HG02763 (cell line): ENCODE results near the gene ADARB1.
"Not testable (repeated sequence)": the region's sequence is repeated elsewhere in the genome, so short reads cannot be mapped to it uniquely, and the experiment has no call there.

Experiments
- ATAC-seq: cut with Tn5 transposase; IDR thresholded peaks from one replicate; pipeline ENCODE4 v1.9.1; 2021; ENCODE audit warnings: mild to moderate bottlenecking, moderate library complexity; ENCODE audit not compliant: unreplicated experiment

ADARB1 gene, protein sequence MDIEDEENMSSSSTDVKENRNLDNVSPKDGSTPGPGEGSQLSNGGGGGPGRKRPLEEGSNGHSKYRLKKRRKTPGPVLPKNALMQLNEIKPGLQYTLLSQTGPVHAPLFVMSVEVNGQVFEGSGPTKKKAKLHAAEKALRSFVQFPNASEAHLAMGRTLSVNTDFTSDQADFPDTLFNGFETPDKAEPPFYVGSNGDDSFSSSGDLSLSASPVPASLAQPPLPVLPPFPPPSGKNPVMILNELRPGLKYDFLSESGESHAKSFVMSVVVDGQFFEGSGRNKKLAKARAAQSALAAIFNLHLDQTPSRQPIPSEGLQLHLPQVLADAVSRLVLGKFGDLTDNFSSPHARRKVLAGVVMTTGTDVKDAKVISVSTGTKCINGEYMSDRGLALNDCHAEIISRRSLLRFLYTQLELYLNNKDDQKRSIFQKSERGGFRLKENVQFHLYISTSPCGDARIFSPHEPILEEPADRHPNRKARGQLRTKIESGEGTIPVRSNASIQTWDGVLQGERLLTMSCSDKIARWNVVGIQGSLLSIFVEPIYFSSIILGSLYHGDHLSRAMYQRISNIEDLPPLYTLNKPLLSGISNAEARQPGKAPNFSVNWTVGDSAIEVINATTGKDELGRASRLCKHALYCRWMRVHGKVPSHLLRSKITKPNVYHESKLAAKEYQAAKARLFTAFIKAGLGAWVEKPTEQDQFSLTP

DNA sequence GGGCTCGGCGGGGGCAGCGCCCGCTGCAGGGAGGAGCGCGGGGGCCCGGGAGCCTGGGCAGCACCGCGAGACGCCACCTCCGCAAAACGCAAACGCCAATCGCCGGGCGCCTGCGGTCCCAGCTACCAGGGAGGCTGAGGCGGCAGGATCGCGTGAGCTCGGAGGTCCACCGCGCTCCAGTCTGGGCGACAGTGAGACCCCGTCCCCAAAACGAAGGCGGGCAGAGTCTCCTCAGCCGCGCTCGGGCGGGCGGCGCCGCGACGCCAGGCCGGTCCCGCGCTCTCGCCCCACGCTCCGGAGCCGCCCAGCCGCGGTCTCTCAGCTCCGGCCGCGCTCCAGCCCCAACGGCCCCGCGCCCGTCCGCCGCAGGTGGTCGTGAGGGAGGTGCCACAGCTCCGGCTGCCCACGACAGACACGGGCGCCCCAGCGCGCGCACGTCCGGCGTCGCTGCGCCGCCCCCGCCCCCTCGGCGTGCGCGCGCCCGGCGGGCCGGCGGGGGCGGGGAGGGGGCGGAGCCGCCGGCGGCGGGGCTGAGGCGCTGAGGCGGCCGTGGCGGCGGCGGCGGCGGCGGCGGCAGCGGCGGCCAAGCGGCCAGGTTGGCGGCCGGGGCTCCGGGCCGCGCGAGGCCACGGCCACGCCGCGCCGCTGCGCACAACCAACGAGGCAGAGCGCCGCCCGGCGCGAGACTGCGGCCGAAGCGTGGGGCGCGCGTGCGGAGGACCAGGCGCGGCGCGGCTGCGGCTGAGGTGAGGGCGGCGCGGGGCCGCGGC, at the start of gene ADARB1:
Gene ADARB1 (plus strand): TSS at position 533 of the 770 bp plus-strand sequence. CDS start 97,077 bp downstream, outside the sequence.
- ATAC-seq: peak; percentile 71

DNA sequence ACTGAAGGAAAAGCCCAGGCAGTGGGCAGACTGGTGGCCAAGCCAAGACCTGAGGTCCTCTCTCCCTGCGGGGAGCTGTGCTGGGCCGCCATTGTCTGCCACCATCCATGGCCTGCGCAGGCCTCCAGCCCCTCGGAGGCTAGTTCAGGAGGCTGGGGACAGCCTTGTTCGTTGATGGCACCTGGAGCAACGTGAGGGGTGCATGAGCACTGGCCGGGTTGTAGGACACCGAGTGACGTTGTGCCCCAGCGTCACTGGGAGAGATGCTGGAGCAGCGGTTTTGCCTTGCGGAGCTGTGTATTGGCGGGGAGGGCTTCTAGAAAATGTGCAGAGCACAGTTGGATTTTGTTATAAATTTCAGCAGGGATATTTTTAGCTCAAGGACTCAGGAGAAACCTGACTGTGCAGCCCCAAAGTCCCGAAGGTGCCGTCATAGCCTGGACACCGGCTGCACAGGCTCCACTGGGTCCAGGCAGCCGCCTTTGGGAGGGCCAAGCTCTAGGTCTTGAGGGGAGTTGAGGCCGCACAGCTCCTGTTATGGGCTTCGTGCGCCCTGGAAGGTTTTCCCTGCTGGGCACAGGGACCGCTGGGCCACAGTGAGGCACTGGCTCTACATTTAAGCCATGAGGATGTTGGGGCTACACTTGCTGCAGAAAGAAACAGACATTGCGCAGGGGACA, 48.2 kb upstream of the ADARB1 start:
- no peak for ATAC-seq

DNA sequence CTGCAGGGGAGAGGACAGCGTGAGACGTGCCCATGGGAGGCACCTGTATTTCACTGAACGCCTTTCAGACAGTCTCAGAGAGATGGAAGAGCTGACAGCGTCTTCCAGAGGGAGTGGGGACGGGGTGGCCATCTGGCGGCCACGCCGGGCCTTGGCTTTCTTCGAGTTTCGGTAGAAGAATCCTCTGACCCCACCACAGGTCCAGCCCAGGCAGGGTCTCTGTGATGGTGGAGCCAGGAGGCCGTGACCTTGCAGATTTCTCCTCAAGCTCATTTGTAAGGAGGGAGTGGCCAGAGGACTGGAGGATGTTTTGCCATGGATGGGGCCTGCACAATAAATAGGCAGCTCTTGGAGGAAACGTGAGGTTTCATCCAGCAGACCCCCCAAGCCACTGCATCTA, 47.6 kb upstream of the ADARB1 start:
- ATAC-seq: no peak

DNA sequence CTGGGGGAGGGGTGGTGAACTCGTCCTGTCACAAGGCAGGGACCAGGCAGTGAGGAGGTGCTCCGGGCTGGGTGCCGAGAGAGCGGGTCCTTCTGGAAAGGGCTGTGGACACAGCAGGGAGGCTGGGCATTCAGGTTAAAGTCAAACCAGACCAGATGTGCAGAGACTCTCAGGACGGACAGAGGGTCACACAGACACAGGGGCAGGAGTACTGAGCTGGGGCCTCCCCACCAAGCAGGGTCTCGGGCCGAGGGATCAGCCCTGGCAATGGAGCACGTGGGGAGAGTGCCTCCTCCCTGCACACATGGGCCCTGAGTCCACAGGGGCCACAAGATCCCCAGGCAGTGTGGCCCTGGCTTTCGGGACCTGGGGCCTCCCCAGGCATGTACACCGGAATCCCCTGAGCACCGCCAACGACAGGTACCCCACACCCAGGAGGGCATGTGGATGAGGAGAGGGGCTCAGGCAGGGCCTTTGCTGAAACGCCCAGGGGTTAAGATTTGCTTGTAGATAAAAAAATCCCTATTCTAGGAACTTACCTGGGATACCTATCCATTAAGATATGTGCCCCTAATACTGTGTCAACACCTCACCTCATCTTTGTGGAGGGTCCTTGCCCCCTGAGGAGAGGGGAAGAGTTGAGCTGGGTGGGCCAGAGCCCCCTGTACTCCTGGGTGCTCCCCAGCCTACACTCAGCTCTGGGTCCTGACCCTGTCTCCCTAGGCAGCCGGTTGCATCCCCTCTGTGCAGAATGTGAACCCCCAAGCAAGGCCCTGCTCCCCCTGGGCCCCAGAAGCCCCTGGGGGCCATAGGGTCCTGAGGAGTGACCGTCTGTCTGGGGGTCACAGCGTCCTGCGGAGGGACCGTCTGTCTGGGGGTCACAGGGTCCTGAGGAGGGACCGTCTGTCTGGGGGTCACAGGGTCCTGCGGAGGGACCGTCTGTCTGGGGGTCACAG, 46.9 kb upstream of the ADARB1 start:
- no peak for ATAC-seq

DNA sequence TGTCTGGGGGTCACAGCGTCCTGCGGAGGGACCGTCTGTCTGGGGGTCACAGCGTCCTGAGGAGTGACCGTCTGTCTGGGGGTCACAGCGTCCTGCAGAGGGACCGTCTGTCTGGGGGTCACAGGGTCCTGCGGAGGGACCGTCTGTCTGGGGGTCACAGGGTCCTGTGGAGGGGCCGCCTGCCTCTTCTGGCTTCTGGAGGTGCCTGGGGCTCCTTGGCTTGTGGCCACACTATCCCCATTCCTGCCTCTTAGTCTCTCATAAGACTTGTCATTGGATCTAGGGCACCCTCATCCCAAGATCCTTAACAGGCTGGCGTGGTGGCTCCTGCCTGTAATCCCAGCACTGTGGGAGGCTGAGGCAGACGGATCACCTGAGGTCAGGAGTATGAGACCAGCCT, 45.7 kb upstream of the ADARB1 start:
- not testable (repeated sequence) for ATAC-seq

DNA sequence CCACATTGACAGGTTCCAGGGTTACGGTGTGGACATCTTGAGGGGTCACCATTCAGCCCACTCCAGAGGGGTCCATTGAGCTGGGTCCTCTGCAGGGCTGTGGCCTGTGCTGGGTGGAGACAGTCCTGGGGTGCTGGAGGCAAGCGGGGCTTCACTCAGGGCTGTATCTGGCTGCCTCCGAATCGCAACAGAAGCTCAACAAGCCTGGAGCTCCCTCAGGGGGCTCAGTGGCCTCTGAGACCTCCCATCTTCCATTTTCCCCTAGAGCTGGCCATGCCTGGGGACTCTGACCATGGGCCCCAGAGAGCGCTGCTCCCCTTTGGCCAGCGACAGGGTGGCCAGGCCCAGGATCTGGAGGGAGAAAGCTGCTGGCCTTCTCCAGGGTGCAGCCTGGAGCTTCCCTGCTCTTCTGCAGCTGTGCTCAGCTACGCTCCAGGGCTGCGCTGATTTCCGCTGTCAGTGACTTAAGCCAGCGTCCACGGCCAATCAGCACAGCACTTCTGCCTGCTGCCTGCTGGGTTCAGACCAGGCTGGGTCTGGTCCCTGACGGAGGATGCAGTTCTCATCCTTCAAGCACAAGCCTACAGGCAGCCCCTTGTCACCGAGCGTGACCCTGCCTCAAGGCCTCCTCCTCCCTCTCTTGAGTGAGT, 45.0 kb upstream of the ADARB1 start:
- no peak for ATAC-seq

DNA sequence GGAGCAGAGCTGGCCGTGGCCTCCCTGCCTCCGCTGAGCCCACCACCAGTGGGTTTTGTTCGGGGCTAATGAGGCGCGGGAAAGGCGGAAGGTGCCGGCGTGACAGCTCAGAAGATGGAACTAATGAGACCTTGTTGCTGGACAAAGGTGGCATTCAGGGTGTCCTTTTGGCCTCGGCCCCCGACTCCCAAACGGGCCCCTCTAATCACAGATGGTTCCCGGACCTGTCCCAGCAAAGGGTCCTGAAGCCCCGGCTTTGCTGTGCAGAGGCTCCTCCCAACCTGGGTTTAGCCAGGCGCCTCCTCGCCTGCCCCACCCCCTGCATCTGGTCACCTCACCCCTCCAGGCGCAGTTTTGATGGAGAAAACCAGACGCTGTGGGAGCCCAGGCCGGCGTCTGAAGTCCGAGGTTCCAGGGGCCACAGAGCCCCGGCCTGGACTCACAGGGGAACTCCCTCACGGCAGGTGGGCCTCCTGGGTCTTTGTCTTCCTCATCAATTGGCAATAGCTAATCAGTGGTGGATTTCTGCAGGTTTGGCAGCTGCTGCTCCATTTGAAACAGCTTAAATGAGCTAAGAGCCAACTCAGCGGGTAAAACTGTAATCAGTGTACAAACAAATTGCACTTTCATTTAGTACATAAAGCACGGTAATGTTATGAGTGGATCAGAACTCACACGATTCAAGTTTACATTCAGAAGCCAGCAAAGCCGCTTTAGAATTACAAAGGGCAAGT, 44.3 kb upstream of the ADARB1 start:
- no peak for ATAC-seq

DNA sequence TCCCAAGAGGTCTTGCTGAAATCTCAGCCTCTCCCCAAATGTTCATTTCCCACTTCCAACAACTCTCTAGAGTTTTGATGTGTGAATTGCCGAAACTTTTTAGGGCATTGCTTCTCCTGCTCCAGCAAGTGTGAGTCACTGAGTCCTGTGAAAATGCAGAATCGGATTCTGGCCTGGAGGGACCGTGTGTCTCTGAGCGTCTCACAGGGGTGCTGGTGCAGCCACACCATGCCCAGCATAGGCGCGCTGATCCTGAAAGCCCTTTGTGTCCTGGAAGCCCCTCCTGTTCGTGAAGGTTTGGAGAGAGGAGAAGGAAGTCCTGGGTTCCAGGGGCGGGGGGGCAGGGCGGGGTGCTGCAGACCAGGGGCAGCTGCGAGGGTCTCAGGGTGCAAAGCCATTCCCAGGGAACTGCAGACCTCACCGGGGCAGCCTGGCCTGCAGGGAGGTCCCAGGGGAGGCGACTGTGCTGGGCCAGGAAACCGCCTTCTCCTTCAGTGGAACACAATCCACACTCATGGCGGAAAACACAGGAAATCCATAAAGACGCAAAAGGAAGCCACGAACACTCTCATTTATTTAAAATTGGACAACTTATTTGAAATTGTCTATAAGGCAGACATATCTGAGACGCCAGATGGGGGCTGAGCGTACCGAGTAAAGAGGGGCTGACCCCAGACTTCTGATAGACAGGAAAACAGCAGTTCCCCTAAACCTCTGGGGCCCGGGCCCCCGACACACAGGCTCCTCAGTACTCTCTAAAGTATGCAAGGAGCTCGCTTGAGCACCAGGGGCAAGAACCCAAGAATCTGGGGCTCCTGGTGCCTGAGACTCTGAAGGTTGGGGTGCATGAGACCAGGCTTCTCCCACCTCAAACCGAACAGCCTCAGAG, 43.5 kb upstream of the ADARB1 start:
- no peak for ATAC-seq

DNA sequence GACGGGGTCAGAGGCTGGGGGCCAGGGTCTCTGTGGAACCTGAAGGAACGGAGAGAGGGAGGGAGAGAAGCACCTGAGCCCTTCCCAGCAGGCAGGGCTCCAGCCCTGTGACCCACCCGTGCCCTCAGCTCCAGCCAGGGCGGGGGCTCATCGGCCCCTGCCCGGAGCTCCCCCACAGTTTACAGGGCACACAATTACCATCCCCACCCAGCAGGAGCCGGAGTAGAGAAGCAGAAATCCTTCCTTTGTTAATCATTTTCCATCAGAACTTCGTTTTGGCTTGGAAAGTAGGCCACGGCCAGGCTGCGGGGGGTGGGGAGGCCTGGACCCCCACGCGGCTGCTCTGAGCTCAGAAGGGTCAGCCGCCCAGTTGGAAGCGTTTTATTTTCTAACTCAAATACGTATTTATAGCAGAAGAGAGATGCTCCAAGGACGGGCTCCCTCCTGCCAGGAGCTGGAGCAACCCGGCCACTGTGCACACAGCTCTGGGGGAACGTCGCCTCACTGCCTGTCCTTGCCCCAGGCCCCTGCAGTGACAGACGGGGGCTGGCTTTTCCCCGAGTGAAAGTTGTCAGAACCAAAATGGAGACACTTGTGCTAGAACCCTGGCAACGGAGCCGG, 42.7 kb upstream of the ADARB1 start:
- no peak for ATAC-seq

DNA sequence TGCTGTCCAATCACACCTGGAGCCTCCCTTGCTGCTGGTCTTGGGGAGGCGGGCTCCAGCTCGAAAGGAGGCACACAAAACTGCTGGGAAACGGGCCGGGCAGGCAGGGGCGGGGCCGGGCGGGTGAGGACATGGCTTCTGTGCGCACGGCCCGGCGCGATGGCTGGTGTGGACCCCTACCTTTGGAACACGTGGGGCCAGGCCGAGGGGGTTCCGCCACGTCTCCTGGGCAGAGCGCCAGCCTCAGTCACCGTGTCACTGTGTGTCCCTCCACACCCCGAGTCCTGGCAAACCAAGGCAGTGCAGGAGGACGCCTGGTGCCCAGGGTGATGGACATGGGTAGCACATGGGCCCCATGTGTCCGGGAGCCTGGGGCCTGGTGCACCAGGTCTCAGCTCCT, 42.0 kb upstream of the ADARB1 start:
- ATAC-seq: no peak

DNA sequence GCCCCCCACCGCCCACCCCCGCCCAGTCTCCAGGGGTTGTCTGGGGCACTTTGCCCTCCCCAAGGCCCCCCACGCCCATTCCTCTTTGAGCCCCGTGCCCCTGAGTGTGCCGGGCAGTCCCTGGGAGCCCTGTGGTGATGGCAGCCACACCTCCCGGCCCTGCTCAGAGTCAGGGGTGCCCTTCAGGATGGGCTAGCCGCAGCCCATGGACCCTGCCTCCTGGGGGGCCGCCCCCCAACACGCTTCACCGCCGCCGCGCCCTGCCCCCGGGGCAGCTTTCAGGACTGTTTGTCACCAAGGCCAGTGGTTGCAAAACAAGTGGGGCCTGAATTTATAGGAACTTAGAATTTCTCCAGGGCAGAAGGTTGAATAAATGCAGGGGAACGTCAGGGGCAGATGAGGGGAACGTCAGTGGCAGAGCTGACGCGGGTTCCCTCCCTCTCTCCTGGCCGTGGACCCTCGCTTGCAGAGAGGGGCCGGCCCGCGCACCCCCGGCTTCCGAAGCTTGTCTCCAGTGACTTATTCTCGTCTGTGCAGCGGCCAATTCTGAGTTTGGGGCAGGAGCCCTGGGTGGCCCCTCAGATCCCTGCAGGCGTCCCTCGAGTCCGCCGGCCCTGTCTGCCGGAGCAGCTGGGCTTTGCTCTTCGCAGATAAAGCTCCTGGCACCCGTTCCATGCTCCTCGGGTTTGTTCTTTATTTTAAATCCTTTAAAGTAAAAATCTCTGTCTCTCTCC, 41.2 kb upstream of the ADARB1 start:
- no peak for ATAC-seq

DNA sequence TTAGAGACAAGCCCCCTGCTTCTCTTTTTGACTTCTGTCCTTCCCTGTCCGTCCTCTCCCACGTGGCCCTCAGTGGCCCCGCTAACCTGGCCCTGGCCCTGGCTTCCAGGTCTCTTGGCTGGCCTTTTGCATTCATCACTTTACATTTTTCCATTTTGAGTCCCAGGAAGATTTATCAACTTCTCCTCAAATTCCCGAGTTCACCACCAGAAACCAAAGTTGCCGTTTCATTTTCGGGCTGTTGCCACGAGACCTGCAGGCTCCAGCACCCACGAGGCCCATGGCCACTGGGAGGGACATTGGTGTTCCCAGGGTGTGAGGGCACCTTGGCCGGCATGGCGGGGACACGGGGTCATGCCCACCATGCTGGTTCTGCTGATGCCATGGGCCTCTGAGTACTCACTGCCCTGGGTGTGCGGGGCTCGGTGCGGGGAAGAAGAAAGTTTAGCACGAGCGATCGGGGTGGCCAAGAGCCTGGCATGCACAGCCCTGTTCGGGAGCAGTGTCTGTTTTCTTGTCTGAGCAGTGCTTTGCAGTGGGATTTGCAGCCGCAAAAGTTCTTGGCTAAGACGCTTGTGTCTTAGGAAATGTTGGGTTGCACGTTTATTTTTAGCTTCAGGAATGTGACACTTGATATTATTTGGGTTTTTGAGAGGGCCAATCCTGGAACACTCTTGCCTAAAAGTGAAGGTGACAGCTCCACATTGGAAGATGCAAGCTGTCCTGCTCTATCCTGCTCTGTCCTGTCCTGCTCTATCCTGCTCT, 40.4 kb upstream of the ADARB1 start:
- ATAC-seq: no peak

DNA sequence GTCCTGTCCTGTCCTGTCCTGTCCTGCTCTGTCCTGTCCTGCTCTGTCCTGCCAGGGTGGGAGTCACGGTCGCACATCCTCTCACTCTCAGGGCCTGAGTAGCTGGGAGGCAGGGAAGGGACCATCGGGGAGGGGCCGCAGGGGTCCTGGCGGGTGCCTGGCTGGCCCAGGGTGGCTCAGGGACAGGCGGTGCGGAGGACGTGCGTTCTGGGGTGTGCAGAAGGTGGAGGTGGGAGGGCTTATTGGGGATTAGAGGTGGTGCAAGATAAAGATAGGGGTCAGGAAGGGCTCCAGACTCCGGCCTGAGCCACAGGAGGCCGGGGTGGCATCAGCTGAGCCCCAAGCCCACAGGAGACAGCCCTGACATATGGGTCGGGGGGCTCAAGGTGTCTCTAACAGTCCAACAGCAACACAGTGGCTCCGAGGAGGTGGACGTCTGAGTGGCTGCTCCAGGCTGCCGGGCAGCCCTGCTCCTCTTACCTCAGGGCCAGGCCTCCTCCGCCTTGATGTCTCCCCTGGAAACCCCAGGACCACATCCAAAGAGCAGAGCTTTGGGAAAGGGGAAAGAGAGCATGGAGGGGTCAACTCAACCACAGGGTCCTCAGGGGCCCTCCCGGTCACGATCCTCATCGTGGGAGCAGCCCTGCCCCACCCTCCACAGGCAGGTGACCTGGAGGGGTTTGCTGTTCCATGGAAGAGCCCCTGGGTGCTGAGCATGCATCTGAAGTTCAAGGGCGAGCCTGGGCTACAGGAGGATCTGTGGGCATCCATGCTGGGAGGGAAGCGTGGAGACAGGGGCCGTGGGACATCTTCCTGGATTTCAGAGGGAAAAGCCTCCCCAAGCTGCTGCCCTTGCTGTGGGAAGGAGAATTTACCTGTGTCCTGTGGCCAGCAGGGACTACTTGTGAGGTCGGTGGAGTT, 39.6 kb upstream of the ADARB1 start:
- ATAC-seq: no peak

DNA sequence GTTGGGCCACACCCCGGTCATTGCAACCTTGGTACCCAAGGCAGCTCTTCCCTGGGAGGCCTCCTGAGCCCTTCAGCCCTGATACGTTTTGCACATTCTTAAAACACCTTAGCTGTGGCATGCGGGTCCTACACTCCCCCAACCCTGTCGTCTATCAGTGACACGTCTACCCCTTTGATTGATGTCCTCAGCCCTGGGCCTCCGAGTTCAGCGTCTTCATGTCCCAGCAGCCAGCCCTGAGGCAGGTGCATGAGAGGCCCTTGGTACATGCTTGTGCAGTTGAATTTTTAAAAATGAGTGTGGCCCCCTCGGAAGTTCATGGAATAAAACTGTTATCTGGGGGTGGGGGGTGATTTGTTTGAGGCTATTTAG, 38.9 kb upstream of the ADARB1 start:
- ATAC-seq: no peak

DNA sequence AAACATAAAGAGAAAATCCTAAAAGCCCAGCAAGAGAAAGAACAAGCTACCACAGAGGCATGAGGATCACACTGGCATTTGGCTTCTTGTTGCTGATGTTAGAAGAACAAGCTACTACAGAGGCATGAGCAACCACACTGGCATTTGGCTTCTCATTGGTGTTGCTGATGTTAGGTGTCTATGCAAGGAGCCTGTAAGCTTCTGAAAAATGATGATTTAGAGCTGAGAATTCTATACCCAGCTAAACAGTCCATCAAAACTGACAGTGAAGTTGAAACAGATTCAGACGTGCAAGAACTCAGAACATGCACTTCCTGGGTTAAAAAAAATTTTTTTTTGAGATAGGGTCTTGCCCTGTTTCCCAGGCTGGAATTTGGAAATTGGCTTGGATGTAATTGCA, 37.8 kb upstream of the ADARB1 start:
- no peak for ATAC-seq
